Measurements from ENCODE around the gene UBE3C.
"Not testable (repeated sequence)": the region's sequence is repeated elsewhere in the genome, so short reads cannot be mapped to it uniquely, and the experiment has no call there.

UBE3C gene

GRCh38 chr7:157239571-157240270 is 101.0 kb downstream of the UBE3C start:
- no peak for DNase-seq

DNA sequence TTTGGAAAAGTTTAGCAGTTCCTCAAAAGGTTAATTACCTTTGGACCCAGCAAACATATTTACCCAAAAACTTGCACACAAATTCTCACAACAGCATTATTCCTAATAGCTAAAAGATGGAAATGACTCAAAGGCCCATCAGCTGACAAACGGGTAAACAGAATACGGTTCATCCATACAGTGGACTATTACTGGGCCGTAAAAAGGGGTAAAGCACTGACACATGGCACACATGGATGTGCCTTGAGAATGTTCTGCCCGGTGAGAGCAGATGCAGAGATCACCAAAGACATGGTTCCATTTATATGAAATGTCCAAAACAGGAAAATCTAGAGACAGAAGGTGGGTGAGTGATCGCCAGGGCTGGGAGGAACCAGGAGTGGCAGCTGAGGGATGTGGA is 102.9 kb downstream of the UBE3C start:
- DNase-seq: no peak

DNA sequence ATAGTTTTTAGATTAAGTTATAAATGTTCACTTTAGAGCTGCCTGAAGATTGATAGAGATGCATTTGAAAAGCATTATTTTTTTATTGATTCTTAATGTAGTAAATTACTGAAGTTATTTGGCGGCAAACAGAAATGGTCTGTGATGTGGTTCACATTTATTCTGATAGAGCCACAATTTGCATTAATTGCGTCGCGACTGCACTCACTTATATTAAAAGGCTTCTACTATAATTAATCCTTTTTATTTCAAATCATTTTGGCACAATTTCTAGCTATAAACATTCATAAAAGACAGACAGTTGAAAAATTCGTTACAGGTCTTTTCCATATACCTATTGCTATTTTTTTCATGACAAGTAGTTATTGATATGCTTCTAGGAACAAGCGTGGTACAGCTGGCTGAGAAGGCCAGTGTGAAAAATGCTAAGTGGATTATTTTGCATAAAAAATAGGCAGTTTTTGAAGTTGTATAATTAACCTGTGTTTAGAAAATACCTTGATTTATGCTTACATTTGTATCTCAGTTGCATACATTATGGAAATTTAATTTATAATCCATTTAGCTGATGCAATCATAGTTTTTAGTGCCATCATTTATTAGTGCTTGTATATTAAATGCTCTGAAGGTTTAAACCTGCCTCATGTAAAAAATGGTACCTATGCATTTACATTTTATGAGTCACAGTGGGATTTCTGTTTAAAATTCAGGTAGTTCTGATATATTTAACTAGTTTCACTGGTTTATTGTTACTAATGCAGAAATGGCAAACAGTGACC is 106.0 kb downstream of the UBE3C start:
- no peak for DNase-seq

GRCh38 chr7:157246052-157246451 is 107.3 kb downstream of the UBE3C start:
- DNase-seq: peak; percentile 11

DNA sequence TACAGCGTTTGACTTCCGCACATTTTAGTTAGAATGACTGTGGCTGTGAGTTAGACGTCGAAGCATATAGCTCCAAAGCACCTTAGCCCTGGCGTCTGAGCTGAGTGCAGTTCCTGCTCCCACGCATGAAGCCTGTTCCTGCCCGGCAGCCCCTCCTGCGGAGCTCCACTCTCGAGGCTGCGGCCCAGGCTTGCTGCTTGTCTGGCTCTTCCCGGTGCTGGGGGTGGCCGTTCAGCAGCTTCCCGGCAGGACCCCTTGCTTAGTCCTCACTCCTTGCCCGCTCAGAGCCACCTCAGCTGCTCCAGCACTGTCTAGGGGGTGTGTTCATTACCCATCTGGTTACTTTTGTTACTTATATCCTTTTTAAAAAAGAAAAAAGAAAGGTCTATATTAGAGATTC is 109.9 kb downstream of the UBE3C start:
- no peak for DNase-seq

GRCh38 chr7:157250605-157251228 is 112.0 kb downstream of the UBE3C start:
- DNase-seq: peak; percentile 70

- DNase-seq: not testable (repeated sequence)
Observed at GRCh38 chr7:157251817-157252216, 113.1 kb downstream of the UBE3C start.

DNA sequence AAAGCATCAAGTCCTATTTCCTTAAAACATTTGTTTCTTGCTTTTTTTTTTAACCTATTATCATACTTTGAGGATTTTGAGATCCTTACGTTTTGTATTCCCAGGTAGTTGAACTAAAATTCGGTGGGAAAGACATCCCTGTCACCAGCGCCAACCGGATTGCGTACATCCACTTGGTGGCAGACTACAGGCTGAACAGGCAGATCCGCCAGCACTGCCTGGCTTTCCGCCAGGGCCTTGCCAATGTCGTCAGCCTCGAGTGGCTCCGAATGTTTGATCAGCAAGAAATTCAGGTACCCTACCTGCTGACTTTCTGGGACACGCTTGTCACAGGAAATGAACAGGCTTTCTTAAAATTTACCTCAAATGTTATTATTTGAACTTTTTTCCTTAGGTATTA is 115.1 kb downstream of the UBE3C start:
- no peak for DNase-seq

GRCh38 chr7:157254781-157255180 is 116.1 kb downstream of the UBE3C start:
- DNase-seq: not testable (repeated sequence)

DNA sequence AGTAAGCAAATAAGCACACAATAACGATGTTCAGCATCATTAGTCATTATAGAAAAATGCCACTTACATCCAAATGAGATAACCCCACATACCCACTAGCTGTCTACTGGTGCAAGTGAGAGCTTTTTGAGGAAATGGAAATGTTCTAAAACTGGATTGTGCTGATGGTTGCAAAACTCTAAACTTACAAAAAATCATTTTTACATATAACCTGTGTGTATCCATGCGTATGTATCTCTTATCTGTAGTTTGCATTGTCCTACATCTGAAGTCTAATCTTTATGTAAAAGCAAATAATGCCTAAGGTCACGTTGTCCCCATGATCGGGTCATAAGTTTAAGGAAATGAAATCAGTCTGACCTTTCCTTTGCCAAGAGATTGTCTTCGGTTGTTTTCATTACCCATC is 116.5 kb downstream of the UBE3C start:
- no peak for DNase-seq

- no peak for DNase-seq
Observed at GRCh38 chr7:157263156-157263555, 124.4 kb downstream of the UBE3C start.

DNA sequence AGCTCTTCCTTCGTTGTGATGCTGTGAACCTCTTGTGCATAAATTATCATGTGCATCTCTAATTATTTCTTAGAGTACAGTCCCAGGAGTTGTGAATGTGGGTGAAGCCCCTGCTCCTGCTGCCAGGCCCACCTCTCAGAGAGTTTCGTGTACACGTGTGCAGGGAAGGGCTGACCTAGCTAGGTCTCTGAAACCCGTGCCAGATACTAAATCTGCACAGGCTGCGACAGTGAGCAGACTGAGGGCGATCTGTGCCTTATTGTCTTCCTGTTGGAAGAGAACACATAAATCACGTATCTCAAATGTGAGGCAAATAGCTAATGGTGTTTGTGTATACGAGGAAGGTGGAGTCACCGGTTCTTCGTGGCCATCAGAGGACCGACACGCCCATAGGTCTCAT is 126.3 kb downstream of the UBE3C start:
- DNase-seq: no peak

DNA sequence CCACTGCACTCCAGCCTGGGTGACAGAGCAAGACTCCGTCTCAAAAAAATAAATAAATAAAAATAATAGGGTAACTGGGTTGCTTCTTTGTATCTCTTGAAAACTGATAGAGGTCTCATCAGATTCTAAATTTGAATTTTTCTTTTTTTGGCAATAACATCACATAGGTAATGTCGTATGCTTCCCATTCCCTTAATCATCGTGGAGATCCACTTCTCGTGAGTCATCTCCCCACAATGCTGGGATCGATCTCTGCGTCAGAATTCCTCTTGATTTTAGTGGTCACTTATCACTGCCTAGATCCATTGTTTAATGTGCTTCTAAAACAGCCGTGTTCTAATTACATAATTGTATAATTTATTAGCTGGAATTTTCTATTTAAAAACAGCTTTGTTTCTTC is 127.5 kb downstream of the UBE3C start:
- DNase-seq: no peak

DNA sequence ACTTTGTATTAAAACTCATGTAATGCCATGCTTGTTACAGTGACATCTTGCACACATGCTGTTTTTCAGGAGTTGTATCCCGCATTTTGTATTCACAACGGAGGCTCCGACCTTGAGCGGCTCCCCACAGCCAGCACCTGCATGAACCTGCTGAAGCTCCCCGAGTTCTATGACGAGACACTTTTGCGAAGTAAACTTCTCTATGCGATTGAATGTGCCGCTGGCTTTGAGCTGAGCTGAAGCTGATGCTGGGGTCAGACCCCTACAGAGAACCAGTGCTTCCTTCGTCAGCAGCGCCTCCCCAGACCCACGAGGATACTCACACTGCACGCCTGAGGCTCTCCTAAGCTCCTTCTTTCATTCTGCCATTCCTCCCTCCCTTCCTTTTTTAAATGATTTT is 128.8 kb downstream of the UBE3C start:
- DNase-seq: no peak

GRCh38 chr7:157267956-157268355 is 129.2 kb downstream of the UBE3C start:
- no peak for DNase-seq

GRCh38 chr7:157268540-157268939 is 129.8 kb downstream of the UBE3C start:
- DNase-seq: no peak

GRCh38 chr7:157269341-157270059 is 130.8 kb downstream of the UBE3C start:
- DNase-seq: no peak

DNA sequence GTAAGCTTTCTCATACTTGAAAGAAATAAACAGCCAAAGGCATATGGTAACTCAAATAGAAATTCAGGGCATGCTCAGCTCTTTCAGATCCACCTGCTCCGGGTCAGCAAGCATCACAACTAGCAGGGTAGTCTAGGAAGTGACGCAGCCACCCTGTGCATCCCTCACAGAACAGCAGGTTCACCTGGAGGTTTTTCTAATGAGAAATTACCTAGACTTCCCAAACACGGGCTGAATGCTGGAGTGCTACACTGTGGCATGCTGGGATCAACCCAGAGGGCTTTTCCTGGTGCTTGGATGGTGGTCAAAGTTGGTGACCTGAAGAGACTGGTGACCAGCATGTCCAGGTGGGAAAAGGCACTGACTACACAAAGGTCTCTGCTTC is 131.3 kb downstream of the UBE3C start:
- DNase-seq: no peak

DNA sequence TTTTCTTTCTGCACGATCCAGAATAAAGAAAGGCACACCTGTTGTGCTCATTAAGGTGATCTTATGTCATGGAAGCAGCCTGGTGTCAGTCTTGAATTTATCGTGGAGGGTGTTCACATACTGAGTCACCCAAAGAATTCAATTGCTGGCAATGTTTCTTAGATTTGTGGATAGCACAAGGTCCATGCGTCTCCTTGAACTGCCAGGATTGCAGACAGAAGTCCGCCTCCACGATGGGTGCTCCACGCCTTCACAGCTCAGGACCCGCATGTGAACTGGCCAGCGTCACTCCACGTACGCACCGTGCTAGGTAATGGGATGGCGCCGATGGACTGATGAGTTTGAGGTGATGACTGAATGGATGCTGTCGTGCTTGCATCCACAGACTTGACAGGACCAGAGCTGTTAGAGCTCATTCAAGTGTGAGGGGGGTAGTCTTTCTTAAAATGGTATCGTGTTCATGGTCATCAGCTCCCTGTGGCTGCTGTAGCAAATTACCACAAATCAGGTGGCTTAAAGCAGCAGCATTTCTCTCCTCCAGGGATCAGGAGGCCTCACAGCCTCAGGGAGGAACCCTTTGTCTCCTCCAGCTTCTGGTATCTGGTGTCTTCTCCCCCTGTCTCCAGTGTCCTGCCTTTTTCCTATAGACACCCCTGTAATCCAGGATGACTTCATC is 132.7 kb downstream of the UBE3C start:
- peak; percentile 52 for DNase-seq

- peak; percentile 99 for DNase-seq
Observed at GRCh38 chr7:157271991-157272324, 133.2 kb downstream of the UBE3C start.

DNA sequence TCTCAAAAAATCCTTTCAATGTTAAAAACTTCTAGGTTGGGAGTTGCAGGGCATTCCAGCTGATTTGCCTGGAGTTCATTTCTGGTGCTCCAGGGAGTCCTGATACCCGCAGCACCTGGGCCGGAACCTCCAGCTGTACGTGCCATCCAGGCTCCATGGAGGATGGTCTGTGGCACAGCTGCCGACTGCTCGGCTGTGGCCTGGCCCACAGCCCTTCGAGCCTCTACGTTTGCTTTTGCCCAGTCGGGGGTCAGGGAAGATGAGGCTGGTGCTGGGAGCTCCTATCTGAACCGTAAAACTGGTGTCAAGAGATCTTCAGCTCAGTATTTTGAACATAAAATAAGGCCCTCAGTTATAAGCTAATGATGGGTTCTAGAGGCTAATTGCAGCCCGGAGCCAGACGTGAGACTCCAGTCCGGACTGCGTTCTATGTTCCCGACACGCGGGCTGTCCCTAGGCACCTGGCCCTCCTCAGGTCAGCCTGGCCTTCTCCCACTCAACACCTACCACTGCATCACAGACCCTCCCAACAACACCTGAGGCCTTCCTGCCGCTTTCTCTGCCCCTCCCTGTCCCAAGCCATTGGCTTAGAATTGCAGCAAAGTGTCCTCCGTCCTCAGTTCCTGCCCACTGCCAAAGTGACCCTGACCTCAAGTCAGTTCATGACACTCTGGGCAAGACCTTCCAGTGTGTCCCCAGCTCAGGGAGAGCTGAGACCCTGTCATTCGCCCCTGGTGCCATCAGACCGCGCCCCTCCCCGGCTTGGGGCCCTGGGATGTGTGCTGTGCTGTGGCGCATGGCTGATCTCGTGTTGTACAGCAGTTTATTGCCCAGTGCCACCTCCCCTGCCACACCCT is 133.9 kb downstream of the UBE3C start:
- no peak for DNase-seq

Data from fibroblast of skin of scalp (primary cell).